IMR-90 (cell line): Measurements from ENCODE around the gene CTNNBIP1. TPM values are rescaled to one million over a fixed set of nuclear protein-coding genes. Genes with fewer than 3 reads are reported as not detected.
A peak's percentile ranks its signal among the peaks of the same experiment; 100 is the strongest.

Experiments
- ATAC-seq: fragments of 200-7000 bp; cut with Tn5 transposase; 2 replicates; pipeline ENCODE4 v1.9.1; 2020; ENCODE audit warnings: low read depth, mild to moderate bottlenecking, moderate library complexity
- BruUV-seq: library from RNA; stranded (reverse); fragments of 400-500 nt; replicated peaks from 2 replicates; lab custom pipeline; 2021; lab: Mats Ljungman, UMichigan
- CTCF ChIA-PET: fragments of 300-600 bp; formaldehyde crosslinking; extraction: SDS; loops from one replicate; lab custom pipeline; 2021; ENCODE audit warnings: antibody characterized with exemption; lab: Yijun Ruan, JAX
- POLR2A ChIA-PET: fragments of 300-600 bp; sonication (Branson Sonifier 250); formaldehyde crosslinking; loops from one replicate; lab custom pipeline; 2022; ENCODE audit warnings: antibody characterized with exemption; ENCODE audit not compliant: unreplicated experiment; lab: Charles Lee
- DNase-seq: peaks from one replicate; pipeline ENCODE4 v3.0.0; 2013
- H2AFZ ChIP-seq: replicated peaks from 2 replicates; pipeline ENCODE3; 2013; ENCODE audit warnings: low read length, mild to moderate bottlenecking; ENCODE audit not compliant: poor library complexity
- H2AK5ac ChIP-seq: 2 replicates; pipeline ENCODE4 v1.6.1; 2013; ENCODE audit warnings: low read depth, low read length, inconsistent platforms
- H2AK9ac ChIP-seq: replicated peaks from 2 replicates; pipeline ENCODE3; 2013; ENCODE audit warnings: mild to moderate bottlenecking, low read depth, low read length, moderate library complexity; ENCODE audit not compliant: poor library complexity
- H2BK120ac ChIP-seq: 2 replicates; pipeline ENCODE4 v1.6.1; 2013; ENCODE audit warnings: low read depth, low read length, inconsistent platforms
- H2BK15ac ChIP-seq: 3 replicates; pipeline ENCODE4 v1.6.1; 2013; ENCODE audit warnings: low read depth, low read length, inconsistent platforms
- H2BK20ac ChIP-seq: 2 replicates; pipeline ENCODE4 v1.6.1; 2013; ENCODE audit warnings: low read depth, mild to moderate bottlenecking, inconsistent platforms, low read length, moderate library complexity
- H2BK5ac ChIP-seq: 2 replicates; pipeline ENCODE4 v1.6.1; 2013; ENCODE audit warnings: mild to moderate bottlenecking, low read depth, low read length, inconsistent platforms; ENCODE audit not compliant: poor library complexity, severe bottlenecking
- H3K14ac ChIP-seq: replicated peaks from 2 replicates; pipeline ENCODE4 v1.6.1; 2013; ENCODE audit warnings: low read depth, low read length, inconsistent platforms
- H3K18ac ChIP-seq: 2 replicates; pipeline ENCODE4 v1.6.1; 2013; ENCODE audit warnings: low read depth, low read length, control low read depth
- H3K23ac ChIP-seq: 2 replicates; pipeline ENCODE4 v1.6.1; 2013; ENCODE audit warnings: low read depth, low read length, inconsistent platforms
- H3K27ac ChIP-seq: 2 replicates; pipeline ENCODE4 v1.5.1; 2013; ENCODE audit warnings: mild to moderate bottlenecking, control low read depth, low read length; ENCODE audit not compliant: insufficient read depth
- H3K27me3 ChIP-seq: 2 replicates; pipeline ENCODE4 v1.6.1; 2013; ENCODE audit warnings: low read length; ENCODE audit not compliant: control insufficient read depth, insufficient read depth
- H3K36me3 ChIP-seq: 2 replicates; pipeline ENCODE4 v1.6.1; 2013; ENCODE audit warnings: low read length, mixed read lengths; ENCODE audit not compliant: control insufficient read depth, insufficient read depth
- H3K4ac ChIP-seq: 2 replicates; pipeline ENCODE4 v1.6.1; 2013; ENCODE audit warnings: low read depth, low read length, inconsistent platforms
- H3K4me1 ChIP-seq: 2 replicates; pipeline ENCODE4 v1.6.1; 2013; ENCODE audit warnings: low read length, mixed read lengths; ENCODE audit not compliant: control insufficient read depth, insufficient read depth
- H3K4me2 ChIP-seq: 2 replicates; pipeline ENCODE4 v1.6.1; 2013; ENCODE audit warnings: low read depth, mild to moderate bottlenecking, control low read depth, low read length, moderate library complexity
- H3K4me3 ChIP-seq: 2 replicates; pipeline ENCODE4 v1.5.1; 2013; ENCODE audit warnings: low read depth, mild to moderate bottlenecking, control low read depth, low read length, moderate library complexity; ENCODE audit not compliant: insufficient read depth
- H3K56ac ChIP-seq: 2 replicates; pipeline ENCODE4 v1.6.1; 2013; ENCODE audit warnings: low read length, inconsistent platforms; ENCODE audit not compliant: insufficient read depth; ENCODE audit errors: extremely low read depth
- H3K79me1 ChIP-seq, 2 experiments: 2 replicates each; pipeline ENCODE4 v1.6.1; 2013; ENCODE audit warnings: low read length in 2 of 2, inconsistent platforms in 1 of 2, low read depth in 1 of 2
- H3K9ac ChIP-seq: 2 replicates; pipeline ENCODE4 v1.6.1; 2013; ENCODE audit warnings: low read depth, low read length, control low read depth
- H3K9me1 ChIP-seq: 2 replicates; pipeline ENCODE4 v1.6.1; 2013; ENCODE audit warnings: low read length, inconsistent platforms; ENCODE audit not compliant: insufficient read depth
- H3K9me3 ChIP-seq: 2 replicates; pipeline ENCODE4 v1.6.1; 2013; ENCODE audit warnings: low read length; ENCODE audit not compliant: control insufficient read depth, insufficient read depth
- H4K20me1 ChIP-seq: 2 replicates; pipeline ENCODE4 v1.6.1; 2013; ENCODE audit warnings: low read length, inconsistent platforms; ENCODE audit not compliant: insufficient read depth
- H4K5ac ChIP-seq: 2 replicates; pipeline ENCODE4 v1.6.1; 2013; ENCODE audit warnings: mild to moderate bottlenecking, low read depth, low read length, control low read depth
- H4K8ac ChIP-seq, 2 experiments: 2 replicates each; pipeline ENCODE4 v1.6.1; 2013; ENCODE audit warnings: low read depth in 2 of 2, low read length in 2 of 2, control low read depth in 1 of 2, inconsistent platforms in 1 of 2
- H4K91ac ChIP-seq: 2 replicates; pipeline ENCODE4 v1.6.1; 2013; ENCODE audit warnings: low read depth, low read length, inconsistent platforms; ENCODE audit not compliant: insufficient read depth
- WGBS, 2 experiments: methylation state at CpG; one replicate each; pipeline versions ENCODE4 v1.1.5 to v1.1.7; 2013; ENCODE audit warnings: missing lambda C conversion rate in 2 of 2; ENCODE audit not compliant: insufficient read length in 1 of 2; ENCODE audit errors: extremely low coverage in 2 of 2; 5-methylcytosine and 5-hydroxymethylcytosine counted together
- dilution Hi-C: fragments of 300-500 bp; cut with HindIII; formaldehyde crosslinking; loops from one replicate; pipeline ENCODE4 v1.14.3; 2018; ENCODE audit warnings: low sequenced_read_pairs; ENCODE audit not compliant: unreplicated experiment
- in situ Hi-C: fragments of 300-500 bp; cut with MboI; formaldehyde crosslinking; loops from 3 replicates; pipeline ENCODE4 v1.14.3; 2019; ENCODE audit warnings: low sequenced_read_pairs, inconsistent platforms, mixed read lengths
- intact Hi-C: fragments of 100-400 bp; cut with micrococcal nuclease; formaldehyde crosslinking; loops from 2 replicates; pipeline ENCODE4 v1.10.0; 2022
- polyA plus RNA-seq, 3 experiments: library from polyadenylated mRNA; depleted of rRNA; stranded (reverse); fragments of >200 nt; gene quantifications; 2 replicates each; pipeline ENCODE4 v1.2.3, GENCODE V29; 2012; ENCODE audit warnings: low replicate concordance in 1 of 3
- total RNA-seq: library from RNA; depleted of rRNA; stranded (reverse); fragments of >200 nt; gene quantifications from 2 replicates; pipeline ENCODE4 v1.2.3, GENCODE V29; 2012
- TF ChIP-seq, protein P1 (sequence below): fragments of 150-350 bp; IDR thresholded peaks from 2 replicates; pipeline ENCODE4 v1.6.1; 2017; ENCODE audit warnings: mild to moderate bottlenecking, antibody characterized with exemption, low read length, low read depth

The CTNNBIP1 gene
- total and polyA plus RNA-seq, 2 of the 4 experiments (the other 2 are of a cell fraction) = 24.7 to 28.5 TPM

DNA sequence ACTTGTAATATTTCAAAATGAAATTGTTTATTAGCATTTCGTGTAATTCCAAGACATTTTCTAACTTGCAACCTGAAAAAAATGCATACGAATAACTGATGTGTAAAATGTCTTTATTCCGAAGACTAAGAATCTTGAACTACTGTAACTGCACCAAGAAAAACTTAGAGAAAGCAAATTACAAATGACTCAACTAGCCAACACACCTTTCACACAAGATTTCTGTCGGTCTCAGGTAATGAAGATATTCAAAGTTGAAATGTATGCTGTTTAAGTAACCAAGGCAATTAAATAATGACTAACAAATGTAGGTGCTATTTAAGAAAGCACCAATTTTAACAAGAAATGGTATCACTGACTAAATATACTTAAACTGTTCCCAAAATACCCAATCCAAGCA is 88.4 kb downstream of the CTNNBIP1 start:
- CTCF ChIA-PET = no interaction called here
- TF ChIP-seq, protein P1, sequence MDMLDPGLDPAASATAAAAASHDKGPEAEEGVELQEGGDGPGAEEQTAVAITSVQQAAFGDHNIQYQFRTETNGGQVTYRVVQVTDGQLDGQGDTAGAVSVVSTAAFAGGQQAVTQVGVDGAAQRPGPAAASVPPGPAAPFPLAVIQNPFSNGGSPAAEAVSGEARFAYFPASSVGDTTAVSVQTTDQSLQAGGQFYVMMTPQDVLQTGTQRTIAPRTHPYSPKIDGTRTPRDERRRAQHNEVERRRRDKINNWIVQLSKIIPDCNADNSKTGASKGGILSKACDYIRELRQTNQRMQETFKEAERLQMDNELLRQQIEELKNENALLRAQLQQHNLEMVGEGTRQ = no peak
- Histone ChIP-seq H3K4me1 (0 out of 2 replicates have a peak, but pooled peaks cover 3% of the 10 kb centered on the region), H4K91ac (no peak overlapping the region), H3K9ac (no peak overlapping the region), H3K4ac (no peak overlapping the region), H2AFZ (no peak overlapping the region), H2BK5ac (no peak overlapping the region), H2AK9ac (no peak overlapping the region), H4K20me1 (peaks cover 36% of the 10 kb centered on the region), H3K4me3 (no peak overlapping the region), H3K14ac (no peak overlapping the region), H2BK120ac (no peak overlapping the region), H3K18ac (no peak overlapping the region), H3K4me2 (peak overlapping the region; percentile 95; the same call in 1 of the 2 replicates), H2AK5ac (no peak overlapping the region), H3K56ac (no peak overlapping the region), H3K36me3 (no peaks in the 10 kb centered on the region), H3K9me3 (no peaks in the 10 kb centered on the region), H2BK20ac (no peak overlapping the region), H4K5ac (no peak overlapping the region), H3K23ac (no peak overlapping the region), H3K27me3 (no peaks in the 10 kb centered on the region), H2BK15ac (no peak overlapping the region), H4K8ac (no peak overlapping the region), H3K27ac (no peak overlapping the region), H3K79me1 (peaks cover 19 to 44% of the 10 kb centered on the region in 2 experiments), H3K9me1 (peaks cover 10% of the 10 kb centered on the region; the same call in 1 of the 2 replicates)
- dilution Hi-C loops = no loop called here
- ATAC-seq (no peak), DNase-seq (no peak)
- intact Hi-C loops = loop anchor here (5.0 kb wide), 1 partner anchor 39 kb away; no protein-coding TSS in a partner anchor
- WGBS, 2 experiments = no CpG with 5 or more reads among the region's 4 CpGs
- in situ Hi-C loops = no loop called here
- POLR2A ChIA-PET = no interaction called here
- no TSS peak for BruUV-seq
